Activated CD8-positive, alpha-beta memory T cell treated with anti-CD3 and anti-CD28 coated beads for 4 hours (primary cell): ENCODE results near the gene C2CD4A.

ENCODE experiments used
- DNase-seq, 2 donors: peaks; one replicate each; pipeline ENCODE4 v3.0.0-alpha.2; 2020; ENCODE audit warnings: low read depth in 2 of 2

The C2CD4A gene

GRCh38 chr15:62060113-62060895 lies 6.5 kb upstream of the C2CD4A start, which contains the start of gene VPS13C:
VPS13C (minus strand) TSS chr15:62060447; CDS start chr15:62060374, 73 bp downstream.
- DNase-seq: peak; percentile 81 to 82

- DNase-seq: no peak
These were observed 5.9 kb upstream of the C2CD4A start for GRCh38 chr15:62060896-62061280.

GRCh38 chr15:62063825-62064635 lies 2.7 kb upstream of the C2CD4A start:
- no peak for DNase-seq

DNA sequence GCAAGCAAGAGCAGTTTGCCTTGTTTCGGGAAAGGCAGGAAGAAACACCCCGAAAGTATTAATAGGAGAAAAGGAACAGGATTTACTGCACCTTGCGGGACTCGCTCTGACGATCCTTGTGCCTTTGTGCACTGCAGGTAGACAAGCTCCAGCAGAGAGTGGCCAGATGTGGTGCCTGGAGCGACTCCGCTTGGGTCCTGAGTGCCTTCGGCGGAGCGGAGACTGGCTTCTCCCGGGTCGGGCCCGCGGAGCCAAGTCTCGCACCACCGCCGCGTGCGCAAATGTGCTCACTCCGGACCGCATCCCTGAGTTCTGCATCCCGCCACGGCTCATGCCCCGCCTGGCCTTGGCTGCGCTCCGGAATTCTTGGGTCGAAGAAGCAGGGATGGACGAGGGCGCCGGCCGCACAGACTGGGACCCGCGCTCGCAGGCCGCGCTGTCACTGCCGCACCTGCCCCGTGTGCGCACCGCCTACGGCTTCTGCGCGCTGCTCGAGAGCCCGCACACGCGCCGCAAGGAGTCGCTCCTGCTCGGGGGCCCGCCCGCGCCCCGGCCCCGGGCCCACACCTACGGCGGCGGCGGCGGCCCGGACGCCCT lies 769 bp downstream of the C2CD4A start:
- no peak for DNase-seq

GRCh38 chr15:62068071-62068809 lies 1.5 kb downstream of the C2CD4A start:
- no peak for DNase-seq

- DNase-seq: no peak
These were observed 2.0 kb downstream of the C2CD4A start for GRCh38 chr15:62068810-62069167.

DNA sequence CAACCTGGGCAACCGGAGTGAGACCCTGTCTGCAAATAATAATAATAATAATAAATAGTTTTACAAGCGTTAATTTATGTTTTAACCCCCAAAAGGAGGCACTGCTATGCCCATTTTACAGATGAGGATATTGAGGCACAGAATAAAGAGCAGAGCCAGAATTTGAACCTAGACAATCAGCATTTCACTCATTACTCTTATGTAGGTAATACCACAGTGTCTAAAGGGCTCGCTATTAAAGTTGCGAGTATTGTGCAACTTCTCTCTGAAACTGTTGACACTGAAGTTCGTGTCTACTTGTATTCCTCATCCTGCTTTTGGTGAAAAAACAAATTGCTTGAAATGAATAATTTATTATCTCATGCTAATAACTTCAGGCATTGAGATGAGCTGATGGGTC lies 2.8 kb downstream of the C2CD4A start:
- no peak for DNase-seq

DNA sequence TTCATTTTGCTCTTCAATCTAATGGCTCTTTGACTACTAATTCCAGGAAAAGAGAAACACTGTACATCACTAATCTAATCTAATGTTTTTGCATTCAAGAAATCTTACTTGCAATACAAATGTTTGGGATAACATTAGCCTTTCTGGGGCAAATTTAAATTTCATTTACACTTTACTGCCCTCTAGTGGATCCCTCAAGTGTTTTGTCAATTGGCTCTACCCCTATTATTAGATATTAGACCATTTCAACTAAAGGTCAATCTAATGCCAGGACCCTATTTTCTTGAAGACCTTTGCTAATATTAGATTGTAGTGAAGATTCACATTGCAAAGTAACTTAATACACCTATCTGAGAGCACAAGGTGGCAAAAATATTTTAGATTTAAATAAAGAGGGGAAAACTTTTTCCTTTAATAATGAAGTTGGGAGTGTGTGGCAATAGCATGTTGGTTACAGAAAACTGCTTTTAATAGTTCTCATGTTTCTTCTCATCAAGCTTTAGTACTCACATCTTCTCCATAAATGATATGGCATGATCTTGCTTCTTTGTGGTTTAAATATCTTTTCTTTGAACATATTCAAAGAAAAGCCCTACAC lies 5.0 kb downstream of the C2CD4A start:
- no peak for DNase-seq

GRCh38 chr15:62075595-62076277 lies 9.0 kb downstream of the C2CD4A start:
- no peak for DNase-seq

GRCh38 chr15:62079594-62079993 lies 12.8 kb downstream of the C2CD4A start:
- DNase-seq: no peak

DNA sequence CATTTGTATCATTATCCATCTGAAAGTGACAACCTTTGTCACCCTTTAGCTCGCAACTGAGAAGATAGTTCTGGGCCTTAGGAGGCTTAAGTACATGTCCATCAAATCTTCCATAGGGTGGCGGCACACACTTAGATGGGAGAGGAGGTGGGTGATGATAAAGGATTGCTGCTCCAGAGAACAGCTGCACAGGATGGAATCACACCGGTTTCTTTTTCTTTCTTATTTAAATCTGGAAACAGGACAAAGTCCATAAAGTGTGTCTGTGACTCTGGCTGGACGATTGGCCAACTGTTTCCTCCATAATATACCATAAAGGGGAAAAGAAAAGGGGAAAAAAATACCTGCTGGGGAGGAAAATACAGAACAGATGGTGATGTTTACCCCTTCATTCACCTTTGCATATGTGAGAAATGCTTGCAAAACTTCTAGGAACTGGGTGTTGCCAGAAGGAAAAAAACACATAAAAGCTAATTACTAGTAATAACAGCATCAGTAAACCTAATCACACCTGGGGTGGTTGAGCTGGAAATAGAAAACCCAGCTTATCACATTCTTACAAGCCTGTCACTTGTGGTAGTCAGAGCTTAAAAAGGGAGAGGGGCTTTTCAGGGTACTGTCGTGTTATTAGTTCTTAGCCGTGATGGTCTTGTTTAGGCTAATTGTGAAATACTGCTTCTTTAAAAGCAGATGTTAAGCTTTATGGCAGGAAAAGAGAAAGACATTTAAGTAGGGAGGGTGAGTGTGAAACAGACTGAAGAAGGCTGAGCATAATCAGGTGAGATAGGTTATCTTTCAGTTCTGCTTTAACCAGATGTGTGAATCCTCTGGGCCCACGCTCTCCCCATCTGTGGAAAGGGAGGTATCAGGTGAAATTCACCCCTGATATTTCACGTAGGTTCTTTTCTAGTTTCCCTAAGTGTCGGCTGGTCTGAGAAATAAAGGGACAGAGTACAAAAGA lies 16.7 kb downstream of the C2CD4A start:
- DNase-seq: no peak

DNA sequence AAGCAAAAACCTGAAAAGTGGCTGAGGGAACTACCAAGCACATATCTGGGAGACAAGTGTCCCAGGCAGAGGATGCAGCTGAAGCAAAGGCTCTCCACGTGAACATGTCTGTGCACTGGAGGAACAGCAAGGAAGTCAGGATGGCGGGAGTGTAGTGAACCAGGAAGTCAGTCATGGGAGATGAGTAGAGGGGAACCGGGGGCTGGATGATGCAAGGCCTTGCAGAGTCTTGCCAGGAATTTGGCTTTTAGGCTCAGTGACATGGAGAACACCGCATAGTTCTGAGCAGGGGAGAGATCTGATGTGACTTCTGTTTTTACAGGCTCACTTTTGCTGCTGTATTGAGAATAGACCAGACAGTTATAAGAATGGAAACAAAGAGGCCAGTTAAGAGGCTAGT lies 19.0 kb downstream of the C2CD4A start:
- no peak for DNase-seq

- DNase-seq: no peak
These were observed 21.0 kb downstream of the C2CD4A start for GRCh38 chr15:62087671-62088352.

DNA sequence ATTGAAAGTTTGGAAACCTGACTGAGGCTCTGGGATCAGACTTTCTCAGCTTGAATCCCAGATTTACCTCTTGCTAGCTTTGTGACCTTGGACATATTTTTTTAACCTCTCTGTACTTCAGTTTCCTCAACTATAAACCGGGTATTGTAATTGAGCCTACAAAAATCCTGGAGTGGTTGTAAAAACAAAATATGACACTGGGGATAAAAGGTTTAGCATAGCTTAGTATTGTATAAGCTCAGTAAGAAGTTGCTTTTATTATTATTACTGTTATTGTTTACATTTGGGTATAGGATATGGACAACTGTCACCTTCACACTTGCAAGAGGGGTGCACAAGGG lies 21.5 kb downstream of the C2CD4A start:
- no peak for DNase-seq

GRCh38 chr15:62089616-62090015 lies 22.8 kb downstream of the C2CD4A start:
- no peak for DNase-seq

DNA sequence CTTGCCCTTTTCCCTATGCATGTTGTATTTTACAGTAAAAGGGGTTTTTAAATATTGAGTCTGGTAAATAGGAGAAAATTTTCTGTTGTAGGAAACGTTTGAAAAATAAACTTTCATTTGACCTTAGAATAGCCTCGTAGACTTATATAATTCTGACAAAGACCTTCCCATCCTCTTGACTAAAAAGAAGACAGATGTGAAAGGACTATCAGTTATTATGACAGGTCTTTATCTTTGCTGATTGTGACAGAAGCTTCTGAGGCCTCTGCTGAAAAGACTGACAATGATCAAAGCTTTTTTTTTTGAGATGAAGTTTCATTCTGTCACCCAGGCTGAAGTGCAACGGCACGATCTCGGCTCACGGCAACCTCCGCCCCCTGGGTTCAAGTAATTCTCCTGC lies 24.2 kb downstream of the C2CD4A start:
- DNase-seq: no peak

- DNase-seq: no peak
These were observed 27.0 kb downstream of the C2CD4A start for GRCh38 chr15:62093809-62094208.

DNA sequence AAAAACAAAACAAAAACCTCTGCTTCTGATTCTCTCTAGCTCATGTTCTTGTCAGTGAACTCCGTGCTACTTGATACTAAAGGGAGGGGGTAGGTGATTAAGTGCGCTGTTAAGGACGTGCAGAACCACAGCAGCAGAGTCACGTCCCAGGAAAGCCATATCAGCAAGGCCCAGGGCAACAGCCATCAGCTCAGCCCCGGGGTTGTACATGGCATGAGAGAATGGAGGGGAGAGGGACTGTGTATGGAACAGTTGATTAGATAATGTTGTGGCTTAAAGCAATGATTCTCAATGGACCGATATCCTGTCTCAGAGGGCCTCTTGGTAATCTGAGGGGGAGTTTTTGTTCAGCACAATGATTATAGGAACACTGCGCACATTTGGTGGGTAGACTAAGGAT lies 27.6 kb downstream of the C2CD4A start:
- DNase-seq: no peak

GRCh38 chr15:62099094-62099601 lies 32.4 kb downstream of the C2CD4A start:
- DNase-seq: no peak
